PFSK-1 (cell line): ENCODE results near the gene HPN.

Experiments
- FOXP2 ChIP-seq: optimal IDR thresholded peaks from 2 replicates; pipeline ENCODE3; 2011; ENCODE audit warnings: borderline replicate concordance, control low read depth, inconsistent platforms; ENCODE audit not compliant: insufficient read depth; ENCODE audit errors: extremely low read length, extremely low read depth
- POLR2AphosphoS5 ChIP-seq: IDR thresholded peaks from 2 replicates; pipeline ENCODE4 v1.6.1; 2012; ENCODE audit warnings: low read depth, mild to moderate bottlenecking, control low read depth, low read length, moderate library complexity
- REST ChIP-seq, 2 experiments: IDR thresholded peaks; 2 replicates each; pipeline versions ENCODE4 v1.6.1 to v1.8.0; 2011 to 2012; ENCODE audit warnings: low read depth in 2 of 2, low read length in 2 of 2, control low read depth in 1 of 2, inconsistent platforms in 1 of 2, mild to moderate bottlenecking in 1 of 2, moderate library complexity in 1 of 2; ENCODE audit not compliant: insufficient read depth in 1 of 2
- SIN3A ChIP-seq: IDR thresholded peaks from 2 replicates; pipeline ENCODE4 v1.6.1; 2012; ENCODE audit warnings: mild to moderate bottlenecking, low read length, moderate library complexity, borderline replicate concordance; ENCODE audit not compliant: insufficient read depth
- TAF1 ChIP-seq: IDR thresholded peaks from 2 replicates; pipeline ENCODE4 v1.6.1; 2012; ENCODE audit warnings: low read length, control low read depth, borderline replicate concordance; ENCODE audit not compliant: insufficient read depth

GRCh38 chr19:35006999-35007365 is 34.5 kb upstream of the HPN start:
- no peak for TF ChIP-seq POLR2AphosphoS5
- no peak for TF ChIP-seq REST (IDR thresholded peaks at IDR 0.05; ENCODE audit: insufficient read depth in 1 of 2, low read depth in 2 of 2, low read length in 2 of 2)
- TF ChIP-seq SIN3A = no peak
- TF ChIP-seq TAF1 = no peak
- no peak for TF ChIP-seq FOXP2
